Measurements from ENCODE around the gene NAGK.
"Not testable (repeated sequence)": the region's sequence is repeated elsewhere in the genome, so short reads cannot be mapped to it uniquely, and the experiment has no call there.

DNA sequence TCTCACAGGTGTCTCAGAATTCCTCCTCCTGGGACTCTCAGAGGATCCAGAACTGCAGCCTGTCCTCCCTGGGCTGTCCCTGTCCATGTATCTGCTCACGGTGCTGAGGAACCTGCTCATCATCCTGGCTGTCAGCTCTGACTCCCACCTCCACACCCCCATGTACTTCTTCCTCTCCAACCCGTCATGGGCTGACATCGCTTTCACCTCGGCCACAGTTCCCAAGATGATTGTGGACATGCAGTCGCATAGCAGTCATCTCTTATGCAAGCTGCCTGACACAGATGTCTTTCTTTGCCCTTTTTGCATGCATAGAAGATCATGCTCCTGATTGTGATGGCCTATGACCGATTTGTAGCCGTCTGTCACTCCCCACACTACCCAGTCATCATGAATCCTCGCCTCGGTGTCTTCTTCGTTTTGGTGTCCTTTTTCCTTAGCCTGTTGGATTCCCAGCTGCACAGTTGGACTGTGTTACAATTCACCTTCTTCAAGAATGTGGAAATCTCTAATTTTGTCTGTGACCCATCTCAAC lies 13.2 kb upstream of the NAGK start:
- TF ChIP-seq EP300 (IDR thresholded peaks at IDR 0.05), result not testable (repeated sequence)
- TF ChIP-seq, protein P1, sequence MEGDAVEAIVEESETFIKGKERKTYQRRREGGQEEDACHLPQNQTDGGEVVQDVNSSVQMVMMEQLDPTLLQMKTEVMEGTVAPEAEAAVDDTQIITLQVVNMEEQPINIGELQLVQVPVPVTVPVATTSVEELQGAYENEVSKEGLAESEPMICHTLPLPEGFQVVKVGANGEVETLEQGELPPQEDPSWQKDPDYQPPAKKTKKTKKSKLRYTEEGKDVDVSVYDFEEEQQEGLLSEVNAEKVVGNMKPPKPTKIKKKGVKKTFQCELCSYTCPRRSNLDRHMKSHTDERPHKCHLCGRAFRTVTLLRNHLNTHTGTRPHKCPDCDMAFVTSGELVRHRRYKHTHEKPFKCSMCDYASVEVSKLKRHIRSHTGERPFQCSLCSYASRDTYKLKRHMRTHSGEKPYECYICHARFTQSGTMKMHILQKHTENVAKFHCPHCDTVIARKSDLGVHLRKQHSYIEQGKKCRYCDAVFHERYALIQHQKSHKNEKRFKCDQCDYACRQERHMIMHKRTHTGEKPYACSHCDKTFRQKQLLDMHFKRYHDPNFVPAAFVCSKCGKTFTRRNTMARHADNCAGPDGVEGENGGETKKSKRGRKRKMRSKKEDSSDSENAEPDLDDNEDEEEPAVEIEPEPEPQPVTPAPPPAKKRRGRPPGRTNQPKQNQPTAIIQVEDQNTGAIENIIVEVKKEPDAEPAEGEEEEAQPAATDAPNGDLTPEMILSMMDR (IDR thresholded peaks at IDR 0.05), result not testable (repeated sequence)

Measured in sigmoid colon (tissue), 4 donors.